Brain microvascular endothelial cell (primary cell): Measurements from ENCODE around the gene DCTN4.

Experiments
- DNase-seq: peaks from one replicate; pipeline ENCODE4 v3.0.0-alpha.2; 2020
- H3K27ac ChIP-seq: fragments of 250-450 bp; sonication (Bioruptor Pico); 2 replicates; pipeline ENCODE4 v1.5.1; 2020; ENCODE audit warnings: mild to moderate bottlenecking, moderate library complexity
- H3K27me3 ChIP-seq: fragments of 250-450 bp; sonication (Bioruptor Pico); replicated peaks from 2 replicates; pipeline ENCODE4 v1.5.1; 2020; ENCODE audit warnings: mild to moderate bottlenecking
- H3K36me3 ChIP-seq: fragments of 250-450 bp; sonication (Bioruptor Pico); replicated peaks from 2 replicates; pipeline ENCODE4 v1.5.1; 2020; ENCODE audit warnings: mild to moderate bottlenecking
- H3K4me3 ChIP-seq: 2 replicates; pipeline ENCODE4 v1.5.1; 2011; ENCODE audit warnings: low read depth, mild to moderate bottlenecking, control low read depth, low read length, moderate library complexity
- CTCF ChIP-seq: IDR thresholded peaks from 2 replicates; pipeline ENCODE4 v1.5.1; 2011; ENCODE audit warnings: low read depth, mild to moderate bottlenecking, moderate library complexity, low read length, control low read depth, inconsistent platforms; ENCODE audit errors: missing control alignments
- in situ Hi-C: cut with HindIII; loops from 2 replicates; pipeline ENCODE4 v1.10.0; 2017; ENCODE audit warnings: low sequenced_read_pairs, low pct_ligation_motif_present

DCTN4 gene

GRCh38 chr5:150661086-150661485, 97.7 kb downstream of the DCTN4 start, which contains the start of gene MYOZ3:
Gene MYOZ3, plus strand, starts transcription at chr5:150661251. Its CDS starts 1,691 bp downstream, at chr5:150662942.
- in situ Hi-C loops = loop anchor here (25.0 kb wide), 1 partner anchor 99 kb away; no protein-coding TSS in a partner anchor
- no peaks in the 10 kb centered on the region for H3K36me3 ChIP-seq
- no peak for DNase-seq
- H3K27ac ChIP-seq = no peak within 1 kb of the TSS
- no peak within 1 kb of the TSS for H3K4me3 ChIP-seq
- peaks cover 6% of the 10 kb centered on the region for H3K27me3 ChIP-seq
- no peak for TF ChIP-seq CTCF

GRCh38 chr5:150660108-150660831, 98.5 kb downstream of the DCTN4 start:
- Histone ChIP-seq H3K36me3 (no peaks in the 10 kb centered on the region), H3K27me3 (peaks cover 6% of the 10 kb centered on the region), H3K27ac (no peak overlapping the region), H3K4me3 (no peak overlapping the region)
- in situ Hi-C loops = loop anchor here (25.0 kb wide), 1 partner anchor 98 kb away; no protein-coding TSS in a partner anchor
- no peak for DNase-seq
- no peak for TF ChIP-seq CTCF

- no peak for TF ChIP-seq CTCF
- H3K27ac ChIP-seq = no peak overlapping the region
- in situ Hi-C loops = loop anchor here (25.0 kb wide), 1 partner anchor 97 kb away; no protein-coding TSS in a partner anchor
Measured at GRCh38 chr5:150659360-150660107, 99.3 kb downstream of the DCTN4 start.

GRCh38 chr5:150658699-150659265, 100.0 kb downstream of the DCTN4 start:
- DNase-seq = no peak
- no peak overlapping the region for H3K4me3 ChIP-seq
- no peak for TF ChIP-seq CTCF
- H3K27me3 ChIP-seq = peaks cover 6% of the 10 kb centered on the region
- H3K27ac ChIP-seq = no peak overlapping the region
- in situ Hi-C loops = loop anchor here (25.0 kb wide), 1 partner anchor 96 kb away; no protein-coding TSS in a partner anchor
- H3K36me3 ChIP-seq = no peaks in the 10 kb centered on the region

More at GRCh38 chr5:150659360-150660107, 99.3 kb downstream of the DCTN4 start:
- H3K27me3 ChIP-seq = peaks cover 6% of the 10 kb centered on the region
- H3K36me3 ChIP-seq = no peaks in the 10 kb centered on the region
- H3K4me3 ChIP-seq = no peak overlapping the region
- no peak for DNase-seq
